Endothelial cell of umbilical vein (primary cell): ENCODE data around the gene TLCD2. TPM values are rescaled to one million over a fixed set of nuclear protein-coding genes. Genes with fewer than 3 reads are reported as not detected.

ENCODE experiments used
- BruUV-seq: library from RNA; stranded (reverse); fragments of 400-500 nt; replicated peaks from 2 replicates; lab custom pipeline; 2021; lab: Mats Ljungman, UMichigan
- CTCF ChIA-PET: fragments of 300-600, 350-600 bp; sonication (Branson Sonifier 250); formaldehyde crosslinking; loops from one replicate; lab custom pipeline; 2021; ENCODE audit warnings: antibody characterized with exemption, inconsistent platforms; lab: Charles Lee
- POLR2A ChIA-PET: fragments of 300-600, 350-600 bp; sonication (Branson Sonifier 250); formaldehyde crosslinking; loops from one replicate; lab custom pipeline; 2021; ENCODE audit warnings: antibody characterized with exemption, inconsistent platforms; lab: Charles Lee
- DNase-seq: peaks from one replicate; pipeline ENCODE4 v3.0.0-alpha.2; 2011; ENCODE audit warnings: low read depth, low spot score
- FAIRE-seq: peaks from 2 replicates; lab custom pipeline; 2011; peaks lifted over from hg19 to GRCh38; lab: Jason Lieb, UNC
- H2AFZ ChIP-seq: 2 replicates; pipeline ENCODE4 v1.6.0; 2012; ENCODE audit warnings: low read depth, low read length, control low read depth, inconsistent platforms
- H3K27ac ChIP-seq: 2 replicates; pipeline ENCODE4 v1.5.1; 2011; ENCODE audit warnings: low read depth, mild to moderate bottlenecking, control low read depth, low read length, moderate library complexity; ENCODE audit not compliant: insufficient read depth
- H3K27me3 ChIP-seq, 2 experiments: 2 replicates each; pipeline versions ENCODE4 v1.6.0 to v1.6.1; 2011; ENCODE audit warnings: low read length in 2 of 2, mixed read lengths in 1 of 2; ENCODE audit not compliant: control insufficient read depth in 2 of 2, insufficient read depth in 2 of 2
- H3K36me3 ChIP-seq, 2 experiments: 2 replicates in 1 of 2; 3 replicates in 1 of 2; pipeline ENCODE4 v1.5.1; 2011; ENCODE audit warnings: low read length in 2 of 2, mild to moderate bottlenecking in 1 of 2, moderate library complexity in 1 of 2; ENCODE audit not compliant: control insufficient read depth in 2 of 2, insufficient read depth in 2 of 2; ENCODE audit errors: extremely low read depth in 1 of 2
- H3K4me1 ChIP-seq: 3 replicates; pipeline ENCODE4 v1.5.1; 2011; ENCODE audit warnings: mild to moderate bottlenecking, low read length; ENCODE audit not compliant: control insufficient read depth, insufficient read depth; ENCODE audit errors: extremely low read depth
- H3K4me2 ChIP-seq: 2 replicates; pipeline ENCODE4 v1.6.1; 2011; ENCODE audit warnings: low read length, control low read depth, mixed read lengths; ENCODE audit not compliant: insufficient read depth
- H3K4me3 ChIP-seq, 3 experiments: fragments of 200-600 bp in 1 of 3; sonication (generic), shearing (Covaris generic) in 1 of 3; replicated peaks in 1 of 3; 2 replicates each; pipeline ENCODE4 v1.5.1; 2011 to 2016; ENCODE audit warnings: control low read depth in 3 of 3, low read length in 3 of 3, mild to moderate bottlenecking in 2 of 3, inconsistent platforms in 1 of 3, low read depth in 1 of 3, moderate library complexity in 1 of 3; ENCODE audit not compliant: insufficient read depth in 1 of 3
- H3K79me2 ChIP-seq: 2 replicates; pipeline ENCODE4 v1.6.0; 2012; ENCODE audit warnings: low read length, inconsistent platforms; ENCODE audit not compliant: control insufficient read depth, insufficient read depth
- H3K9ac ChIP-seq: replicated peaks from 2 replicates; pipeline ENCODE3; 2011; ENCODE audit warnings: low read length, control low read depth; ENCODE audit not compliant: insufficient read depth; ENCODE audit errors: extremely low read depth
- H3K9me1 ChIP-seq: replicated peaks from 3 replicates; pipeline ENCODE4 v1.6.0; 2011; ENCODE audit warnings: mild to moderate bottlenecking, low read length; ENCODE audit not compliant: control insufficient read depth, insufficient read depth; ENCODE audit errors: extremely low read depth
- H3K9me3 ChIP-seq: replicated peaks from 2 replicates; pipeline ENCODE4 v1.5.1; 2012; ENCODE audit warnings: low read length, inconsistent platforms; ENCODE audit not compliant: control insufficient read depth, insufficient read depth
- H4K20me1 ChIP-seq: replicated peaks from 2 replicates; pipeline ENCODE3; 2011; ENCODE audit warnings: mild to moderate bottlenecking, low read length; ENCODE audit not compliant: control insufficient read depth, insufficient read depth; ENCODE audit errors: extremely low read depth
- CTCF ChIP-seq, 2 donors: IDR thresholded peaks; 1 replicate in 1 of 2; 2 replicates in 1 of 2; pipeline ENCODE4 v1.5.1; 2011; ENCODE audit warnings: low read length in 2 of 2, mild to moderate bottlenecking in 2 of 2, moderate library complexity in 2 of 2, control low read depth in 1 of 2, inconsistent platforms in 1 of 2, low read depth in 1 of 2; ENCODE audit not compliant: insufficient read depth in 1 of 2; ENCODE audit errors: extremely low read depth in 1 of 2
- FOS ChIP-seq: IDR thresholded peaks from 2 replicates; pipeline ENCODE4 v1.6.1; 2011; ENCODE audit warnings: mild to moderate bottlenecking, low read length, moderate library complexity, borderline replicate concordance; ENCODE audit not compliant: insufficient read depth
- MAX ChIP-seq: IDR thresholded peaks from 2 replicates; pipeline ENCODE4 v1.6.1; 2011; ENCODE audit not compliant: insufficient read depth, insufficient read length
- POLR2A ChIP-seq: IDR thresholded peaks from 2 replicates; pipeline ENCODE4 v1.6.1; 2012; ENCODE audit warnings: low read depth, mild to moderate bottlenecking, control low read depth, low read length
- dilution Hi-C: fragments of 300-500 bp; cut with MboI; formaldehyde crosslinking; loops from one replicate; pipeline ENCODE4 v1.15.0; 2019; ENCODE audit warnings: low sequenced_read_pairs; ENCODE audit not compliant: extremely low pct_ligation_motif_present
- intact Hi-C: fragments of 100-400 bp; cut with micrococcal nuclease; formaldehyde crosslinking; loops from one replicate; pipeline ENCODE4 v1.10.0; 2022
- polyA plus RNA-seq, 4 experiments: library from polyadenylated mRNA; depleted of rRNA in 3 of 4; stranded (reverse) in 3 of 4; unstranded in 1 of 4; fragments of >200 nt; gene quantifications; 2 replicates each; pipeline versions ENCODE4 v1.2.1 to v1.2.3, GENCODE V29; 2011 to 2012; ENCODE audit warnings: missing spikeins in 1 of 4
- total RNA-seq: library from RNA; stranded (reverse); gene quantifications from 2 replicates; pipeline ENCODE4 v1.2.3, GENCODE V29; 2021

The TLCD2 gene
- total and polyA plus RNA-seq, 2 donors (not counting 3 experiments of a cell fraction or from before 2014, with no cell fraction given): 0.72 to 2.1 TPM

- intact Hi-C loops: no loop called here
- FAIRE-seq: no peak
- POLR2A ChIA-PET: interaction anchor here (1.1 kb wide), 1 partner anchor 10 kb away, joined by 6 read pairs; no protein-coding TSS in a partner anchor
Observed at GRCh38 chr17:1726626-1727257, 16.6 kb upstream of the TLCD2 start.

More at GRCh38 chr17:1726626-1727257, 16.6 kb upstream of the TLCD2 start:
- no peak overlapping the region for H3K4me2 ChIP-seq
- H3K4me1 ChIP-seq: peaks cover 7% of the 10 kb centered on the region
- no peak overlapping the region for H3K27ac ChIP-seq
- no peak for DNase-seq
- BruUV-seq: no TSS peak
- peaks cover 0 to 3% of the 10 kb centered on the region in 2 experiments for H3K36me3 ChIP-seq
- peaks cover 2% of the 10 kb centered on the region for H3K79me2 ChIP-seq
- dilution Hi-C loops: no loop called here
- H3K4me3 ChIP-seq: no peak overlapping the region
- no peak overlapping the region for H2AFZ ChIP-seq
- H3K9me1 ChIP-seq: no peaks in the 10 kb centered on the region
- CTCF ChIA-PET: interaction anchor here (0.7 to 12.8 kb wide), 4 partner anchors 20 to 58 kb away, joined by 3 to 262 read pairs (median 3); no protein-coding TSS in a partner anchor
- no peaks in the 10 kb centered on the region for H3K9me3 ChIP-seq
- no peaks in the 10 kb centered on the region for H3K27me3 ChIP-seq
- no peak for TF ChIP-seq POLR2A
- TF ChIP-seq FOS: no peak
- TF ChIP-seq MAX: no peak
- TF ChIP-seq CTCF (IDR thresholded peaks at IDR 0.05; ENCODE audit: extremely low read depth in 1 of 2, insufficient read depth in 1 of 2, low read depth in 1 of 2, low read length in 2 of 2): no peak
- no peak overlapping the region for H3K9ac ChIP-seq
- no peaks in the 10 kb centered on the region for H4K20me1 ChIP-seq
